Fibroblast of lung (primary cell): ENCODE measurements around the gene CTDNEP1. TPM values are rescaled to one million over a fixed set of nuclear protein-coding genes. Genes with fewer than 3 reads are reported as not detected.
A peak's percentile ranks its signal among the peaks of the same experiment; 100 is the strongest.

Source experiments
- DNase-seq, 2 donors: peaks; one replicate each; pipeline versions ENCODE4 v3.0.0 to v3.0.0-alpha.2; 2010; ENCODE audit warnings: low read depth in 2 of 2
- H2AFZ ChIP-seq: 2 replicates; pipeline ENCODE4 v1.5.1; 2012; ENCODE audit warnings: low read length, control low read depth, inconsistent platforms
- H3K27ac ChIP-seq: 2 replicates; pipeline ENCODE4 v1.5.1; 2011; ENCODE audit warnings: low read length, control low read depth; ENCODE audit not compliant: insufficient read depth
- H3K27me3 ChIP-seq: 2 replicates; pipeline ENCODE4 v1.5.1; 2011; ENCODE audit warnings: mild to moderate bottlenecking, low read length; ENCODE audit not compliant: control insufficient read depth, insufficient read depth
- H3K36me3 ChIP-seq: 2 replicates; pipeline ENCODE4 v1.5.1; 2011; ENCODE audit warnings: low read length; ENCODE audit not compliant: control insufficient read depth, insufficient read depth
- H3K4me1 ChIP-seq: 2 replicates; pipeline ENCODE4 v1.5.1; 2011; ENCODE audit warnings: low read length; ENCODE audit not compliant: control insufficient read depth, insufficient read depth; ENCODE audit errors: extremely low read depth
- H3K4me2 ChIP-seq: 2 replicates; pipeline ENCODE4 v1.5.1; 2011; ENCODE audit warnings: low read length, control low read depth; ENCODE audit not compliant: insufficient read depth; ENCODE audit errors: extremely low read depth
- H3K4me3 ChIP-seq, 4 experiments: fragments of 200-600 bp in 1 of 4; sonication (generic) in 1 of 4; replicated peaks in 1 of 4; 2 replicates each; pipeline ENCODE4 v1.5.1; 2011 to 2016; ENCODE audit warnings: low read length in 4 of 4, low read depth in 3 of 4, mild to moderate bottlenecking in 3 of 4, control low read depth in 2 of 4, inconsistent platforms in 1 of 4, mixed read lengths in 1 of 4; ENCODE audit not compliant: insufficient read depth in 1 of 4; ENCODE audit errors: control extremely low read depth in 1 of 4
- H3K79me2 ChIP-seq: 2 replicates; pipeline ENCODE4 v1.5.1; 2012; ENCODE audit warnings: mild to moderate bottlenecking, low read length, inconsistent platforms; ENCODE audit not compliant: control insufficient read depth, insufficient read depth
- H3K9ac ChIP-seq: 2 replicates; pipeline ENCODE4 v1.5.1; 2011; ENCODE audit warnings: mild to moderate bottlenecking, low read length, control low read depth; ENCODE audit not compliant: insufficient read depth
- H3K9me3 ChIP-seq: 2 replicates; pipeline ENCODE4 v1.5.1; 2012; ENCODE audit warnings: low read depth, low read length; ENCODE audit not compliant: control insufficient read depth, insufficient read depth
- H4K20me1 ChIP-seq: 2 replicates; pipeline ENCODE4 v1.5.1; 2011; ENCODE audit warnings: low read length; ENCODE audit not compliant: control insufficient read depth, insufficient read depth; ENCODE audit errors: extremely low read depth
- EZH2 ChIP-seq: IDR thresholded peaks from 2 replicates; pipeline ENCODE4 v1.5.1; 2012; ENCODE audit warnings: low read length, control low read depth, mild to moderate bottlenecking; ENCODE audit errors: missing control alignments
- polyA plus RNA-seq, 2 donors: library from polyadenylated mRNA; depleted of rRNA in 1 of 2; stranded (reverse) in 1 of 2; unstranded in 1 of 2; fragments of >200 nt; gene quantifications; 2 replicates each; pipeline ENCODE4 v1.2.1, GENCODE V29; 2011 to 2012; ENCODE audit warnings: missing spikeins in 1 of 2
- total RNA-seq: library from RNA; depleted of rRNA; stranded (reverse); fragments of >200 nt; gene quantifications from 2 replicates; pipeline ENCODE4 v1.2.1, GENCODE V29; 2014
- TF ChIP-seq, protein P1 (sequence below), 2 donors: IDR thresholded peaks in 1 of 2; conservative IDR thresholded peaks in 1 of 2; 1 replicate in 1 of 2; 2 replicates in 1 of 2; pipeline ENCODE4 v1.5.1; 2011 to 2012; ENCODE audit warnings: low read length in 2 of 2, control low read depth in 1 of 2, inconsistent platforms in 1 of 2, low read depth in 1 of 2, mild to moderate bottlenecking in 1 of 2

The CTDNEP1 gene
- total and polyA plus RNA-seq, 2 donors (not counting 1 experiment from before 2014, with no cell fraction given), result 40.5 to 134 TPM

DNA sequence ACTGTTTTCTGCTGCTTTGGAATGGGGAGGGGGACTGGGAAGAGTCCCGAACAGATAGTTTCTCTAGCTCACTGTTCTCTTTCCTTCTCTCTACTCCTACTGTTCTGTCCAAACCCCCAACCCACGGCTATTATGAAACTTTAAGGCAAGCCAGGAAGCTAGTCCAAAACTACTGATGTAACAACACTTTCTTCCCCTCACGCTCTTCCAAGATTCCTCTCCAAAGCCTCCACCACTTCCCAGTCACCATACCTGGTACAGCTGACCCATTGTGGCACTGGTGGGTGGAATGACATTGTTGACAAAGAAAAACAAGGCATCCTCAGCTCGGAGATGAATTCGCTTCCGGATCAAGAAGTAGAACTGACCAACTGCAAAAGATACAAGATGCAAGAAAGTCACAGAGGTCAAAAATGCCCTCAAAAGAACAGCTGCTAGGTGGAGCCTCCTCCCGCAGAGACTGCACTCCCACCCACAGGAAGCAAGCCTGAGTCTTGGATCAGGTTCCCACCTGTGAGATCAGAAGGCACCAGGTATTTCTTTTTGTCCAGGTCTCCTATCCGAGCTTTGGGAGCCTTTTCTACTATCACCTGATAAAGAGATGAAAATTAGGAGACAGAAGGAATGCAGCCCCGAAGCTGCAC is 10.3 kb downstream of the CTDNEP1 start:
- H3K79me2 ChIP-seq, result peaks cover 47% of the 10 kb centered on the region
- H4K20me1 ChIP-seq, result no peaks in the 10 kb centered on the region
- no peaks in the 10 kb centered on the region for H3K27me3 ChIP-seq
- peak overlapping the region; percentile 96 for H3K4me2 ChIP-seq
- H3K9me3 ChIP-seq, result no peaks in the 10 kb centered on the region
- TF ChIP-seq, protein P1, sequence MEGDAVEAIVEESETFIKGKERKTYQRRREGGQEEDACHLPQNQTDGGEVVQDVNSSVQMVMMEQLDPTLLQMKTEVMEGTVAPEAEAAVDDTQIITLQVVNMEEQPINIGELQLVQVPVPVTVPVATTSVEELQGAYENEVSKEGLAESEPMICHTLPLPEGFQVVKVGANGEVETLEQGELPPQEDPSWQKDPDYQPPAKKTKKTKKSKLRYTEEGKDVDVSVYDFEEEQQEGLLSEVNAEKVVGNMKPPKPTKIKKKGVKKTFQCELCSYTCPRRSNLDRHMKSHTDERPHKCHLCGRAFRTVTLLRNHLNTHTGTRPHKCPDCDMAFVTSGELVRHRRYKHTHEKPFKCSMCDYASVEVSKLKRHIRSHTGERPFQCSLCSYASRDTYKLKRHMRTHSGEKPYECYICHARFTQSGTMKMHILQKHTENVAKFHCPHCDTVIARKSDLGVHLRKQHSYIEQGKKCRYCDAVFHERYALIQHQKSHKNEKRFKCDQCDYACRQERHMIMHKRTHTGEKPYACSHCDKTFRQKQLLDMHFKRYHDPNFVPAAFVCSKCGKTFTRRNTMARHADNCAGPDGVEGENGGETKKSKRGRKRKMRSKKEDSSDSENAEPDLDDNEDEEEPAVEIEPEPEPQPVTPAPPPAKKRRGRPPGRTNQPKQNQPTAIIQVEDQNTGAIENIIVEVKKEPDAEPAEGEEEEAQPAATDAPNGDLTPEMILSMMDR (conservative IDR thresholded peaks at IDR 0.05 in 1 of 2, IDR thresholded peaks at IDR 0.05 in 1 of 2; ENCODE audit: low read depth in 1 of 2, low read length in 2 of 2), result no peak
- no peak for TF ChIP-seq EZH2
- peak overlapping the region; percentile 96 for H3K9ac ChIP-seq
- H3K4me1 ChIP-seq, result peaks cover 13% of the 10 kb centered on the region
- peaks cover 18% of the 10 kb centered on the region for H3K36me3 ChIP-seq
- H2AFZ ChIP-seq, result no peak overlapping the region
- DNase-seq, result no peak
- peak overlapping the region; percentile 97 for H3K27ac ChIP-seq
- peak overlapping the region; percentile 74 to 98 (median 96) for H3K4me3 ChIP-seq

DNA sequence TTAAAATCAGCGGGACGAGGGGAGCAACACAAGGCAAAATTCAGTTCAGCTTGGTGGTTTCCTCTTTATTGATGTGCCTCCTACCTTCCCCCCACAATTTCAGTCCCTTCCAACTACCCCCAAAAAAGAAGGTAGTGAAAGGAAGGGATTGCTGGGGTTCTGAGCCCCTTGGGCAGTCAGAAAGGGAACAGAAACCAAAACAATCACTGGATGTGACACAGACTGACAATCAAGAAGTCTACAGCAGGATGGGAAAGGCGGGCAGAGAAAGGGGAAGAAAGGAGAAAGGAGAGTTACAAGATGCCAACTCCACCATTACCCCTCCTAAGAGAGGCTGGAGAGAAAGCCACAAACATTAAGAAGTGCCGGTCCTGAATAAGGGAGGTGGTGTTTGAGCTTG is 11.2 kb downstream of the CTDNEP1 start:
- peak overlapping the region; percentile 97 for H3K27ac ChIP-seq

More for the DNA sequence above, 11.2 kb downstream of the CTDNEP1 start:
- Histone ChIP-seq H3K4me2 (peak overlapping the region; percentile 96), H3K27me3 (no peaks in the 10 kb centered on the region), H3K36me3 (peaks cover 21% of the 10 kb centered on the region), H3K9ac (no peak overlapping the region), H3K79me2 (peaks cover 55% of the 10 kb centered on the region), H3K4me3 (peak overlapping the region; percentile 74 to 98 (median 96)), H3K4me1 (peaks cover 17% of the 10 kb centered on the region), H4K20me1 (no peaks in the 10 kb centered on the region), H2AFZ (no peak overlapping the region), H3K9me3 (no peaks in the 10 kb centered on the region)
- no peak for DNase-seq
- TF ChIP-seq EZH2, result no peak
- TF ChIP-seq, protein P1 (conservative IDR thresholded peaks at IDR 0.05 in 1 of 2, IDR thresholded peaks at IDR 0.05 in 1 of 2; ENCODE audit: low read depth in 1 of 2, low read length in 2 of 2), result no peak
